Inflammatory macrophage (primary cell): ENCODE data around the gene UBXN1.
A peak's percentile ranks its signal among the peaks of the same experiment; 100 is the strongest.

Source experiments
- DNase-seq, 2 donors: peaks; one replicate each; pipeline ENCODE4 v3.0.0-alpha.2; 2020 to 2022
- total RNA-seq, 18 experiments: gene quantifications; one replicate each; lab custom pipeline; 2026; ENCODE audit warnings: mixed read lengths in 6 of 18, inconsistent platforms in 2 of 18; lab: John Stamatoyannopoulos, UW

The UBXN1 gene, protein sequence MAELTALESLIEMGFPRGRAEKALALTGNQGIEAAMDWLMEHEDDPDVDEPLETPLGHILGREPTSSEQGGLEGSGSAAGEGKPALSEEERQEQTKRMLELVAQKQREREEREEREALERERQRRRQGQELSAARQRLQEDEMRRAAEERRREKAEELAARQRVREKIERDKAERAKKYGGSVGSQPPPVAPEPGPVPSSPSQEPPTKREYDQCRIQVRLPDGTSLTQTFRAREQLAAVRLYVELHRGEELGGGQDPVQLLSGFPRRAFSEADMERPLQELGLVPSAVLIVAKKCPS
- total RNA-seq, result 19.6 to 59.2 (median 44.8) reads per million in 18 experiments

DNA sequence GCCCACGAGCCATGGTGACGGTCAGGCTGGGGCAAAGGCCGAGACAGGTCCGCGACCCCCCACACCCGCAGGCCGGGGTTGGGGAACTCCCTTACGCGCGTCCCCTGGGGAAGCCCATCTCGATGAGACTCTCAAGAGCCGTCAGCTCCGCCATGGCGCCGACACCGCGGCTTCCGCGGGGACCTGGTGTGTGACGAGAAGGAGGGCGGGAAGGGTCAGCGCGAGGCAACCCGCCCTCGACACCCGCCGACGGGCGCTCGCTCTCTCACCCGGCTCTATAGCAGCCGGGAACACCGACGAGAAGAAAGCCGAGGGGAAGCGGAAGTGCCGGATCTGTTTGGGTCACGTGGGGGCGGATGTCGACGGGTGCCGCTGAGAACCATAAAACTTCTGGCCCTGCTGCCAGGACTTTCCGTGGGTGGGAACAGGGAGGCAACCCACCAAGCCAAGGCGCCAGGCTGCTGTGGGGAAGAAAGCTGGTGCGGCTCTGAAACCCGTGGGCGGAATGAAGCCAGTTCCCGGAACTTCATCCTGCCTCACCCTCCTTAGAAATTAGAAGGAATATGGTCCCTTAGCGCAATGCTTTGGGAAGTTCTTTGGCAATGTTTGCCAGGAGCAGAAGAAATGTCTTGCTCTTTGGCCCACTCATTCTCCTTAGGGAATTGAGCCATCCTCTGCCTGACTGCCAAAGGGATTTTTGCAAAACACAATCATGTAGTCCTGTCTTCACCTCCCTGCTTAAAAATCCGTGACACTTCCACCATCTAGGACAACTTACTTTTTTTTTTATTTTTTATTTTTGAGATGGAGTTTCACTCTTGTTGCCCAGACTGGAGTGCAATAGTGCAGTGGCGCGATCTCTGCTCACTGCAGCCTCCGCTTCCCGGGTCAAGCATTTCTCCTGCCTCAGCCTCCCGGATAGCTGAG, at the start of gene UBXN1:
Gene UBXN1 (minus strand): TSS at position 304 of the 927 bp plus-strand sequence. CDS start 150 bp downstream, at position 154.
- DNase-seq, result peak; percentile 97 to 99

DNA sequence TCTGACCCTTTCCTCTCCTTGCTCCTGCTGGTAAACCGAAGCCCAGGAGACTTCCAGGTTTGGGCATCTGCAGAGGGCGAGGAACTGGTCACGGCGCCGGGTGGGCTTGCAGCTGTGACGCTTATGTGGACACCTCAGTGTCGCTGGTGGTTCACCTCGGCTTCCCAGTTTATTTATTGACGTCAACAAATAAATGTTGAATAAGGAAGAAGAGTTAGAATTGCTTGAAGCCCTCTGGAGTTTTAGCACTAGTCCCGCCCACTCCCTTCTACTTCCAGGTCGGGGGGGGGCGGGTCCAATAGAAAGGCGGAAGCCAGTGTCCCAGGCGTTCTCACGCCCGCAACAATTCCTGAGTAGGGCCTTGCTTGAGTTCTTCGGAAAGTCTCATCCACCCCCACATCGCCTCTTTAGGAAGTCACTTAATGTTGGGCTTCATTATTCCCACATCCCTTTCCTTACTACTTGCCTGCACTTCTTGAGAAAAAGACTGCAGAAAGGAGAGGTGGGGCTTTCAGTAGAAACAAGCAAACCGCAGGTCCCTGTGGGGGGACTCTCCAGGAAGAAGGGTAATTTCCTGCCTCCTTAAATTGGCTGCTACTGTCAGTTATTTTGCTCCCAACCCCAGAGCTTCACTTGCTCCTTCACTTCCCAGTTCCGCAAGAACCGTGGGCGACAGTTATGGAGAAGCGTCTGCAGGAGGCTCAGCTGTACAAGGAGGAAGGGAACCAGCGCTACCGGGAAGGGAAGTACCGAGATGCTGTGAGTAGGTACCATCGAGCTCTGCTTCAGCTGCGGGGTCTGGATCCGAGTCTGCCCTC, 49.5 kb upstream of the UBXN1 start, which contains the start of gene TTC9C:
Gene TTC9C (plus strand): TSS at position 316 of the 818 bp plus-strand sequence. CDS start 363 bp downstream, at position 679.
- peak; percentile 90 to 93 for DNase-seq

DNA sequence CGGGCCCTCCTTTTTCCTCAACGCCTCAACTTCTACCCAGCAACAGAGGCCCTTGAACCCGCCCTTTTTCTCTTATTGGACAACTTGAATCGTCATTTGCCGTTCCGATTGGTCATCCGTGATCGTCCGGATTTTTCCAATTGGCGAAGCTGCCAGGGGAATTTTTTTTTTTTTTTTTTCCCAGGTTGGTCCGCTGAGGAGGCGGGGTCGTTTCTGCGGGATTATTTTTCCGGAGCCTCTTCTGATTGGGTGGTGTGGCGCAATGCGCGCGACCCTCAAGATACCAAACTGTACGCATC, 48.9 kb upstream of the UBXN1 start:
- peak; percentile 97 to 99 for DNase-seq

DNA sequence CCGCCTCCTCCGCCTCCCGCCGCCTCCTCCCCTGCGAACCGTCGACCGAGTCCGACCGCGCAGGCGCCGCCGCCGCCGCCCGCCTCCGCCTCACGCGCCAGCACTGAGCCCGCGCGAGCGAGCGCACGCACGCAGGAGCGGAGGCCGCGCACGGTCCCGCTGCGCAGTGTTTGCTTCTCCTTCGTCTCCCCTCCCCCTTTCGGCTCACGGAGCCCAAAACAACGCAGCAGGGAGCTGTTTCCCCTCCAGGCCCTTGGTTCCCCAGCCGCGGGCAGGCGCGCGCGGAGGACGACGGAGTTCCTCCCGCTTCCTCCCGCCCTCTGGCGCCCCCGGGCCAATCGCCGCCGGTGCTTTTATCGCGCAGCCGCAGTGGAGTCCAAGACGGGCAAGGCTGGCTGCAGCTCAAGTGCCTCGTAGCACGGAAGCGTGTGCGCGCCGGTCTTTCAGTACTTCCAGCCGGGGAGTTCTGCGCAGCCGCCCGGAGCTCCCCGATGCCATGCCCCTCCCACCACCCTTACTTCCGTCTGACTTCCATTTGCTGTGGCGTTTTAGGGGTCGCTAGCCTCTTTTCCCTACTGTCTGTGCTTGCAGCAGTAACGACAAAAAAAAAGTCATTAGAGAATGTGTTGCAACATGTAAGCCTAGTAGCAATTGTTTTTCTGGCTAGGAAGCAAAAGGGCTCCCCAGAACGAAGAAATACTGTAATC, 48.4 kb upstream of the UBXN1 start, which contains the start of gene HNRNPUL2:
Gene HNRNPUL2 (minus strand): TSS at position 293 of the 707 bp plus-strand sequence. CDS start 301 bp downstream, outside the sequence.
- DNase-seq, result peak; percentile 100

DNA sequence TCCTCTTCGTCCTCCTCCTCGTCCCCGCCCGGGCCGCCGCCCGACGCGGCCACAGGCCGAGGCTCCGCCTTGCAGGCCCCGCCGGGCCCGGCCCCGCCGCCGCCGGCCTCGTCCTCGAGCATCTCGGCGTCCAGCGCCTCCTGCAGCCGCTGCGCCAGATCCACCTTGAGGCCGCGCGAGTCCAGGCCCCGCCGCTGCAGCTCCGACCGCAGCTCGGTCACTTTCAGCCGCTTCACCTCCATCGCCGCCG, 48.0 kb upstream of the UBXN1 start:
- DNase-seq, result no peak

DNA sequence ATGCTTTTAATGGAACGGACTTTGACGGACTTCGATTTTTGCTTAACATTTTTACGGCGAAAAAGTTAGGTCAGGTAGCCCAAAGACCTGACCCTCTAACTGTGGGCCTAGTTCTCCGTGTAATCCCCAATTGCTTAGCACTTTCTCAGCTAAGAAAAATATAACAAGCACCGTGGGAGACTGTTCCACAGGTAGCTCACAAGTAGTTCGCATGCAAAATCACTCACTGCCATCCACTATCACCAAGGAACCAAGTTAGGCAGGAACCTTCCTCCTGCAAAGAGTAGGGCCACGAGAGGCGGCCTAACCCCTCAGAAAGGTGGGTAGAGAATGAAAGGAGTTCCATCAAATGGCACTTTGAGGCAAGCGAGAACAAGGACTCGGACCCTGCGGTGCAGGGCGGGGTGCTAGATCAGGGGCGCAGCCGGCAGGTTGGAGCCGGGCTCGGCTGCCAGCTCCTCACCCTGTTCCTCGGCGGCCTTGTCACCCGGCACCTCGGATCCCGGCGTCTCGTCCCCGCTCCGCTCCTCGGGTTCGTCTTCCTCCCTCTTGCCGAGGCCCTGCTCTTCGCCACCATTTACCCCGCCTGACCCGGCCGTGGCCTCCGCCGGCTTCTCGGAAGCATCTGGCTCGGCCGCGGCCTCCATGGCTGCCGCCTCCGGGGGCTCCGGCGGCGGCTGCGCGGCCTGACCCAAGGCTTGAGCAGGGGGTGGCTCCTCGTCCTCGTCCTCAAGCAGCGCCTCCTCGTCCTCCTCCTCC, 47.5 kb upstream of the UBXN1 start:
- no peak for DNase-seq

DNA sequence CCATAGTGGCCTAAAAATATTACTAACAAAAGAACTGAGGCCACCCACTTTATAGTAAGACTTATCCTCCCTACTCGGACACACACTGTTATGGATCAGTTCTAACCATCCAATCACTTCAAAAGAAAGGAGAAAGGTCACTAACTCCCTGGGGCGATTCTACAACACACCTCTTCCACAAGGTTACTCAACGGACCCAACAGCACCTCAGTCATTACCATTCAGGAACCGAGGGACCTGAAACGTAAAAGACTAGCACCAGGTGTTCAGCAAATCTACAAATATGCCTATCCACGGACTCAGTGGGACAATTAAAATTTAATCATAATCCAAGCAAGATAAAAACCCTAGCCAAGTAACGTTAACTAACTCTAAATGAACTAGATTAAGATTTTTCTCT, 46.8 kb upstream of the UBXN1 start:
- no peak for DNase-seq

DNA sequence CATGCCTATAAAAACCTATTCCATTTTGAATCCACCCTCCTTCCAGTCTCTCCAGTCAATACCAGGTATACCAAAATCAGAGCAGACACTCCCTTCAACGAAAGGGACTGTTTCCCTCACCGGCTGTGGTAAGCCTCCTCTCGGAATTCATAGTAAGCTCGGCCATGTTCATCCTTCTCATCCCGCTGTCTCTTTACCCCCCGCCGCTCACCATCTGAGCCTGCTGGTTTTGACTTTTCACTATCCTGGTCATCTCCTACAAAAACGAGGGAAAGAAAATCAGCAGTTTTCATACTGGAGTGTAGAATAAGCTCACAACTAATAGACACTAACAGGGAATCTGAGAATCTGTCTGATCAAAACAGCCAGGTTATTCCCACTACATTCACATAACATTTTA, 45.3 kb upstream of the UBXN1 start:
- no peak for DNase-seq

DNA sequence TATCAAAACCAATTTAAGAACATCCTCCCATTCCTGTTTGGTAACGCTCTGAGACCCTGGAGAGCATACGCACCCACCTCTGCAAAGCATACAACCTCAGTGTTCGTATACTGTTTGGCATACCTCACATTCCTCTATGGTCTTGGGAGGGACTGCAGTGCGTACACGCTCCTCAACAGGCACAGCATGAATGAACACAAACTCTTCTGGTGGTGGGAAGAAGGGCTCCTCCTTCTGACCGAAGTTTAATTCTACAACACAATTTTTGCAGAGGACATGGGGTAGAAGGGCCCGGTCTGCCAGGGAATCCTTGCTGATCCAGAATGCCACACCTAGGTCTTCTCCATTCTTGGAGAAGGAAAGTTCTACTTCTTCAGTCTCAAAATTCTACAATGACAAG, 43.1 kb upstream of the UBXN1 start:
- DNase-seq, result no peak

DNA sequence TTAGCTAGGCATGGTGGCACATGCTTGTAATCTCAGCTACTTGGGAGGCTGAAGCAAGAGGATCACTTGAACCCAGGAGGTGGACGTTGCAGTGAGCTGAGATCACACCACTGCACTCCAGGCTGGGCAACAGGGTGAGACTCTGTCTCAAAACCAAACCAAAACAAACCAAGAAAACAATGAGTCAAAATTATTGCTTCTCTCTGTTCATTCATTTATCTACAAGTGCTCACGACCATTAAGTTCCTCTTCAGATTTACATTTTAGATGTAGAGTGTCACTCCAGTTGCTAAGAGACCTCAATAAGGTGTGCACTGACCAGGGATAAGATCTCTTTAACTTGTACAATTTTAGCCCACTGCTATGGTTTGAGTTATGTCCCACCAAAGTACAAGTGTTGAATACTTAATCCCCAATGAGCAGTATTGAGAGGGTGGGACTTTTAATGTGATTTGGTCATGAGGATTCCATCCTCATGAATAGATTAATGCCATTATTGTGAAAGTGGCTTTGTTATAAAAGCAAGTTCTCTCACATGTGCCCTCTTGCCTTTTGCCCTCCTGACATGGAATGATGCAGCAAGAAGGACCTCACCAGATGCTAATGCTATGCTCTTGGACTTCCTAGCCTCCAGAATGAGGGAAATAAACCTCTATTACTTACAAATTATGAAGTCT, 40.6 kb upstream of the UBXN1 start:
- DNase-seq, result no peak

DNA sequence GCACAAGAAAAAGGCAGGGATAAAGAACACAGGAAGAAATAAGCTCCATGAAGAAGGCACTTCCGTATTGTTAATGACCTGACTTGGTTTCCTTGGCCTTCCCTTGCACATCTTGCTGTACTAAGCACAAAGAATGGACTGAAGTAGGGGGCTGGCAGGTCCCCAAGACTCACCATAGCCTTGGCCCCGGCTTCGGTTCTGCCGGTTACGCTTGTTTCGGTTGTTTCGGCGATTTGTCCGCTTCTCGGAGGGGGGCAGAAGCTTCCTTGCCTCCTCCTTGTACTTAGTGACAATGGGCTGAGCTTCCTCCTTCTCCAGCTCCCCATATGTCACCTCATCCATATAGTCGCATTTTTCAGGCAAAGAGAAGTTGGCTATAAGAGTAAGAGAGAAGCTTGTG, 37.9 kb upstream of the UBXN1 start:
- DNase-seq, result no peak

DNA sequence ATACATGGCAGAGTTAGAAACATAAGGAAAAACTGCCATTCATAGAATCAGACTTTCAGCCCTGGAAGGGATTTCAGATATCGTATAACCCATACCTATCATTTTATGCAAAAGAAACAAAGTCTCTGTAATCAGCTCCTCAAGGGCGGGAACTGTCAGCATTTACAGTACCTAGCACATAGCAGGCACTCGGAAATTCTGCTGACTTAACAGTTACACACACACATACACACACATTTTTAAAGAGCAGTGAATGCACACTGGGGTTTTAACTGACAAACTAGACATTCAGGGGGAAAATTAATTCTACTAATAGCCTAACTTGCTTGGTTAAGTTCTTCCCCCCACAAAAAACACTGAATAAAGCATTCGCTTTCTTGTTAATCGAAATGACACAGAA, 37.3 kb upstream of the UBXN1 start:
- DNase-seq, result no peak

DNA sequence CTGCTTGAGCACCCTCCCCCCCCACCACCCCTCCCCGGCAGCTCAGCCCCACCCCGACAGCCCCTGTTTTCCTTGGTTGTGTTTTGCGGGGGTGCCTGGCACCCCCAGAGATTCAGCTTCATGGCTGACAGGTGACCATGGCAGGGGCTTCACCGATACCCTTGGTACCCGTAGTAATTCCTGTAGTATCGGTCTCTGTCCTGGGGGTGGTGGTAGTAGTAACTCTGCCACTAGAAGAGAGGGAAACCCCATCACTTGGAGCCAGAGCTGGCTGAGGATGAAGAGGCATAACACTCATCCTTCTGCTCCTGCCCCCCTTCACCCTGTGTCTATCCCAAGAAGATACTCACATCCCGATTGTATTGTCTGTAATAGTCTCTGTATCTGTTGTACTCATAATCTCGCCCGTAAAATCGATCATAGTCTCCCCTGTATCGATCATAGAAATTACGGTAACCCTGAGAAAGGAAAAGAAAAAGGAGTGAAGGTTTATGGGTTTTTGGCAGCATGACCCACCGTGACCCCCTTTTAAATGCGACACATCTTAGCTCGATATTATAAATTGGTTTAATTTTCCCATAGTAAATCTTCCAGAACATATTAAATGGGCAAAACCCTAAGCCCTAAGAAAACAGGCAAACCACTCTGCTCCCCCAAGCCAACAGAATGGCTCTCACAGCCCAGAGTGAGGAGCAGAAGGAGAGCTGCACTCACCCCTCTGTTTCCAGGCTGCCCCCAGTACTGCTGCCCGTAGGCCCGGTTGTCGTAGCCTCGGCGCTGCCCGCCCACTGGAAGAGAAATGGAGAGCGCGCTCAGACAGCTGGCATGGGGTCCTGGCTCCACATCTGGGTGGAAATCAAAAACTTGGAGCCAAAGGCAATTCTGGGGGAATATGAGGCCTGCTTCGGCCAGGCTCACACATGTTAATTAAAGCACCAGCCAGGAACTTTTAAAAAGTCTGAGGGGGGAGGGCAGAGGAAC, 36.6 kb upstream of the UBXN1 start:
- DNase-seq, result no peak

DNA sequence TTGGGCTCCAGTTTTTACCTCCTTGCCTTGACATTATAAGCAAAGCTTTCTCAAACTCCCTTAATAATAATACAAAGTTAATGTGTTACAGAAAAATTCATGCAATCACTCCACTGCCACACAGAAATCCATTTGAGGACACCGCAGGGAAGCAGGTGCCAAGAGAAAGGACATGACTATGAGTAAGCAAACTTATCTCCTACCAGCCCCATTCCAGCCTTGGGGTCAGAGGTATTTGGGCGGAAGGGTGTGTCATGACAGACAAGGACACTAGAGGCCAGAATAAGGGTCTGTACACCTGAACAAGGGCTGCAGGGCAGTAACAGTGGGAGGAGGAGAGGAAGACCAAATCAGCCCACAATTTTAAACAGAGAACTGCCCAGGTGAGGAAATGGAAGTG, 34.5 kb upstream of the UBXN1 start:
- DNase-seq, result no peak

DNA sequence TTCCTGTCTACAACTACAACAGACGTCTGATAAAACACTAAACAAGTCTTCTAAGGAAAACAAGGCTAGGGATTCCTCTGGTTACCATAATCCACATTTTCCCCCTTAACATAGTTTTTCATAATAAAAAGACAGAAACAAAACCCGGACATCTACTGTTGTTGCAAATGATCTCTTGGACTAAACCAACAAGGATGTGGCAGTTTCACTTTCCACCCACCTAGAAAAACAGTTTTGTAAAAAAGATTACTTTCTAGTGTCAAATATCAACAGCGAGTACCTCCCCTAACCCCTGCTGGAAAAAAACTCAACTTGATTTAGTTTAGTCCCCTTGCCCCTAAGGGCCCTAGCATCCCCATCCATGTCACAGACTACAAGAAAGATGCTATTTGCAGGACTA, 34.0 kb upstream of the UBXN1 start:
- no peak for DNase-seq

DNA sequence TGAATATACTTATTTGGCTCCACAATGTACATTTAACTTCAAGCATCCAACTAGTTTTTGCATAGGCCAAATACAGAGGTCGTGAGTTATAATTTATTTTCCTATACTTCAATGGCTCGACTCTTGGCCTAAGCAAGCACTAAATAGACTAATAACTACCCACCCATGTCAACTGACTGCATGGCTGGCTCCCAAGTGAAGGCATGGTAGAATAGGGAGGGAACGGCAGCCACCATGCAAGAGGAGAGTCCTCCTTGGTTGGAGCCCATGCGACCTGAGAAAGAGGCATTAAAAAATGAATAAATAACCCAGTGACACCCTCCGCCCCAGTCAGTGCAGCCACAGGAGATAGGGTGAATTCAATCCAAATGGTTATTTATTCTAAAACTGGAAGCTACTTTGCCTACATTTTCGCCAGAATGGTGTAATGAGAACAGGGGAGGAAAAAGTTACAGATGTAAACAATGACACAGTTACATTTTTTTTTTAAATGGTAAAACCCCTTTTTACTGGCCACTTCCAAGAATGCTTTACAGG, 33.5 kb upstream of the UBXN1 start:
- no peak for DNase-seq

DNA sequence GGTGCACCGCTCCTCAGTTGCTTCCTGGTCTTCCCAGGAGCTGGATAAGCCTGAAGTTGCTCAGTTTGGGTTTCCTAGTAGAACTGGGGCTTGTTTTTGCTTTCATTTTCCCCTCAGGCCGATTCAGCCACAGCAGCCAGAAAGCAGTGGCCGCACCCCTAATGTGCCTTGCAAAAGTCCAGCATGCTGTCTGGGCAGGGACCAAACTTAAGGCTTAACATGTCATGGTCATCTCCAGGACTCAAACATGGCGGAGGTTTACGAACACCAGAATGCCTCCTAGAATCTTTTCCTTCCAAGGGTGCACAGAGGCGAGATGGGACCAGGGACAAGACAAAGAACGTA, 31.1 kb upstream of the UBXN1 start:
- peak; percentile 24 to 44 for DNase-seq

DNA sequence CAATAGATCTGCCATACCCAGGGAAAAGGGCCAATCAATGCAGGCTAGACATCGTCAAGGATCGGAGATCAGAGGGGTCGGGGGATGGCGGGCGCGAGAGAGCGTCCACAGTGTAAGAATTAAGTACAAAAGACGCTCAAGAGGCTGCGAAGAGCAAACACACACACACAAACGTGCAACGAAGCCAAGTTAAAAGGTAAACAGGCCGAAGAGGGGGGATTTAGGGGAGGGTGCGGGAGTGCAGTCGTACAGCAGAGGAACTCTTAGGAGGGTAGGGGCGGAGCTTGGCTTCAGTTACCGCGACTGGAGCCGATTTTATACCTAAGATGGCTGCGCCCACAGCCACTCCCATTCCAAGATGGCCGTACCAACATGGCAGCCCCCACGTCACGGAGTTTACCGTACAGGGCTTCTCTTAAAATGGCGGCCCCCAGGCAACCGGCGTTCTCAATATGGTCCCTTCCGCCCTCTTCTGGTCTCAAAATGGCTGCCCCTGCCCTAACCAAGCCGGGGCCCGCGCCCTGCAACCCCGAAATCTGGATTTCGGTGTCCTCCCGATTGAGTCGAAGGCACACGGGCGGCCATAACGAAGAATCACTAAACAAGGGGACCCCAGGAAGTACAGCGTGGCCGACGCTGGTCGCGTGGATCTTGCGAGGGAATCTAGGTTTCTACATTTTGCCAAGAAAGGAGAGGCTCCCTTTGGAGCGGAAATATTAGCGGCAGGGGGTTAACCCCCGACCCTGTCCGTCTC, 30.6 kb upstream of the UBXN1 start:
- DNase-seq, result peak; percentile 99

DNA sequence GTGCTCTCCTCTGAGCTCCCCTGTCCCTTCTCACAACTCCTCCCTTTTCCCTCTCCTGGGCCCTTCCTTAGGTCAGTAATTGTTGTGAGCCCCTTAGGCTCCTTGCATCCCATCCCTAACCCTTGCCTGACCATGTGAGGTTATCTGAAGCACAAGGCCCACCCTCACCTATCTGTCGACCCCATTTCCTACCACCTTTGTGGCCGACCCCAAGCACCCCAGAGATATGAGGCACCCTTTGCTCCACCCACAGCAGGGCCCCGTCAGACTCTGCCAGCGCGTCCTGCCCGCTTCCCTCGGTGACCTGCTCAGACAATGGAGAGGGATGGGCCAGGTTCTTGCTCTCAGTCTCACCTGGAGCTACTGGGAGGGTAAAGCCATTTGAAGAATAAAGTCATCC, 29.9 kb upstream of the UBXN1 start:
- DNase-seq, result no peak
